Measurements from ENCODE around the gene AHCTF1.
A peak's percentile ranks its signal among the peaks of the same experiment; 100 is the strongest.
"Not testable (repeated sequence)": the region's sequence is repeated elsewhere in the genome, so short reads cannot be mapped to it uniquely, and the experiment has no call there.

The AHCTF1 gene

DNA sequence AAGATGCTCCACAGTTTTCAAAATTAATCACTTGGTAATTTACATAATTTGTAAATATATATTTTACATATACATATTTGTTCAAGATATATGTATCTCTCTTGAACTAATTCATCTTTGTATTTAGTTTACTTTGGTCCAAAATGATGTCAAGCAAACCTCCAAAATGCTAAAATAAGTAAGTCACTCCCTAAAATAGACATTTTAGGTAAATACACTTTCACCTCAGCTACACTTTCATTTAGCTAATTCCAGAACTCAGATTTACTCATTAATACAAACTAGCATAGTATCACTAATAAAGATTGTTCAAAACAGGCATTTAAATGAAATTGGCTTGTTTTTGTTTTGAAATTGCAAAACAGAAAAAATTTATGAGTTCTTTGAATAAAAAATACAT, 40.6 kb downstream of the AHCTF1 start:
- Mint-ChIP-seq H3K36me3 (peaks cover 32% of the 10 kb centered on the region), H3K4me3 (no peak overlapping the region), H3K27me3 (no peaks in the 10 kb centered on the region), H3K9me3 (no peaks in the 10 kb centered on the region), H3K4me1 (no peaks in the 10 kb centered on the region), H3K27ac (no peak overlapping the region)
- no peak for DNase-seq (ENCODE audit: low spot score in 2 of 2)
- ATAC-seq (ENCODE audit: low read depth): no peak

- no peaks in the 10 kb centered on the region for H3K9me3 Mint-ChIP-seq
- ATAC-seq (ENCODE audit: low read depth): no peak
- no peaks in the 10 kb centered on the region for H3K27me3 Mint-ChIP-seq
- DNase-seq (ENCODE audit: low spot score in 2 of 2): no peak
- peaks cover 21% of the 10 kb centered on the region for H3K36me3 Mint-ChIP-seq
- H3K4me3 Mint-ChIP-seq: no peak overlapping the region
- no peaks in the 10 kb centered on the region for H3K4me1 Mint-ChIP-seq
- H3K27ac Mint-ChIP-seq: no peak overlapping the region
These were observed 43.2 kb downstream of the AHCTF1 start for GRCh38 chr1:246888522-246888921.

DNA sequence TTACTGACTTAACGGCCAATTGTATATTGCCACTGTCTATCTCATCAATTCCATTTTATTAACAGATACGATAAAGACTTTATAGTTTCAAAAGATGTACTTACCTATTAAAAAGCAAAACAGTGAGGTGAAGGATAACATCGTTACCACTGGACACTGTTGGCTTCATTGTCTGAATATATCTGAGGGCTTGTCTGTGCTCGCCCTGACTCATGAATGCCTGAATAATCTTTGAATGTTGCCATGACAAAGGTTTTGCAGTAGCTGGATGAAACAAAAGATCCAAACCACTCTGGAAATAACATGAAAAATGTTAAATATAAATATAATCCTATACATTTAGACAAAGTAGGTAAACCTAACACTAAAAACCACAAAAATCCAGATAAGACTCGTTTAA, 46.4 kb downstream of the AHCTF1 start:
- H3K27ac Mint-ChIP-seq: not testable (repeated sequence)

DNA sequence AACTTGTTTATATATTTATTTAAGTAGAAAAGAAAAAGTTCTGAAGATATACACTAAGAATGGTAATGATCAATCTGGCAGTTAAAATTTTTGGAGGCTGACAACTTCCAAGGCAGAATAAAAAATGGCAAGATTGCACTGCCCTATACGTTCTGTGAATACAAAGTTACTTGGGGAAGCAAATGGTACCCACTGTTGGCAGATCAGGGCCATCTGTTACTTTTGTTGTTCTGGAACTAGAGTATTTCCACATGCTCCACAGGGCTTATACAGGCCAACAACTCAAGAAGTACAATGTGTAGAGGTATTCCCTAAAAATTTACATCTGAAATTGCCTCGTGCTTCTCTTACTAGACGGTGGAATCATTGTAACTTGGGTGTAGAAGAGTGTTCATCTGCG, 53.2 kb downstream of the AHCTF1 start:
- no peaks in the 10 kb centered on the region for H3K4me1 Mint-ChIP-seq
- no peaks in the 10 kb centered on the region for H3K27me3 Mint-ChIP-seq
- no peaks in the 10 kb centered on the region for H3K9me3 Mint-ChIP-seq
- ATAC-seq (ENCODE audit: low read depth): no peak
- no peak for DNase-seq (ENCODE audit: low spot score in 2 of 2)
- no peak overlapping the region for H3K4me3 Mint-ChIP-seq
- H3K27ac Mint-ChIP-seq: no peak overlapping the region
- peaks cover 35% of the 10 kb centered on the region for H3K36me3 Mint-ChIP-seq

More for the DNA sequence above, 46.4 kb downstream of the AHCTF1 start:
- DNase-seq (ENCODE audit: low spot score in 2 of 2); H3K27me3 Mint-ChIP-seq; H3K4me3 Mint-ChIP-seq; ATAC-seq (ENCODE audit: low read depth); H3K4me1 Mint-ChIP-seq; H3K9me3 Mint-ChIP-seq: not testable (repeated sequence)
- H3K36me3 Mint-ChIP-seq: peaks cover 22% of the 10 kb centered on the region

- H3K27ac Mint-ChIP-seq: no peak overlapping the region
- DNase-seq (ENCODE audit: low spot score in 2 of 2) (no peak), ATAC-seq (ENCODE audit: low read depth) (no peak)
- H3K27me3 Mint-ChIP-seq: no peaks in the 10 kb centered on the region
- no peaks in the 10 kb centered on the region for H3K9me3 Mint-ChIP-seq
- H3K4me3 Mint-ChIP-seq: no peak overlapping the region
- H3K36me3 Mint-ChIP-seq: peaks cover 40% of the 10 kb centered on the region
- H3K4me1 Mint-ChIP-seq: no peaks in the 10 kb centered on the region
These were observed 55.3 kb downstream of the AHCTF1 start for GRCh38 chr1:246876431-246876830.

GRCh38 chr1:246875041-246876026, 56.4 kb downstream of the AHCTF1 start:
- Mint-ChIP-seq H3K4me1 (no peaks in the 10 kb centered on the region), H3K9me3 (no peaks in the 10 kb centered on the region), H3K27me3 (no peaks in the 10 kb centered on the region), H3K4me3 (no peak overlapping the region), H3K36me3 (peaks cover 38% of the 10 kb centered on the region), H3K27ac (peak overlapping the region; percentile 56)
- ATAC-seq (ENCODE audit: low read depth) (no peak), DNase-seq (ENCODE audit: low spot score in 2 of 2) (no peak)

GRCh38 chr1:246865921-246866320, 65.8 kb downstream of the AHCTF1 start:
- no peak for ATAC-seq (ENCODE audit: low read depth)
- Mint-ChIP-seq H3K36me3 (peaks cover 22% of the 10 kb centered on the region), H3K4me3 (no peak overlapping the region), H3K27ac (no peak overlapping the region), H3K27me3 (no peaks in the 10 kb centered on the region), H3K9me3 (no peaks in the 10 kb centered on the region), H3K4me1 (peaks cover 3% of the 10 kb centered on the region)
- DNase-seq (ENCODE audit: low spot score in 2 of 2): no peak

- not testable (repeated sequence) for H3K9me3 Mint-ChIP-seq; H3K4me1 Mint-ChIP-seq; ATAC-seq (ENCODE audit: low read depth); H3K4me3 Mint-ChIP-seq; DNase-seq (ENCODE audit: low spot score in 2 of 2); H3K27ac Mint-ChIP-seq; H3K27me3 Mint-ChIP-seq
- H3K36me3 Mint-ChIP-seq: peaks cover 18% of the 10 kb centered on the region
These were observed 68.0 kb downstream of the AHCTF1 start for GRCh38 chr1:246863791-246864190.

- ATAC-seq (ENCODE audit: low read depth): no peak
- H3K27me3 Mint-ChIP-seq: no peaks in the 10 kb centered on the region
- H3K4me3 Mint-ChIP-seq: no peak overlapping the region
- no peak for DNase-seq (ENCODE audit: low spot score in 2 of 2)
- no peak overlapping the region for H3K27ac Mint-ChIP-seq
- H3K36me3 Mint-ChIP-seq: peaks cover 32% of the 10 kb centered on the region
- peaks cover 2% of the 10 kb centered on the region for H3K4me1 Mint-ChIP-seq
- no peaks in the 10 kb centered on the region for H3K9me3 Mint-ChIP-seq
These were observed 71.3 kb downstream of the AHCTF1 start for GRCh38 chr1:246860401-246860800.

DNA sequence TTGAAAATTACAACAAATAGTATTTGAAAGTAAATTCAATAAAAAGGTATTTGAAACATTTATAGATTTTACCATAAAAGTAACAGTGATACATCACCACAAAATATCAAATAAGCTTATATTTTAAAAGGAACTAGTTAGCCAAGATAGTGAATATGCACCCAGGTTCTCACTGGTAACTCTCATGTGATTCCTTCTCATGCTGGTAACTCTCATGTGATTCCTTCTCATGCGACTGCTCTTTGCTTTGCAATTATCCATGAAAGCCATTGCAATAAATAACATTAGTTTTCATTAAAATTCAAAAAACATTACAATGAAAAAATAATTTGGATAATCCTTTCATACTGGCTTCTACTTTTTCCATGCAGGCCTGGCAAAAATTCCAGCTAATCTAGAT, 75.4 kb downstream of the AHCTF1 start:
- H3K9me3 Mint-ChIP-seq: no peaks in the 10 kb centered on the region

GRCh38 chr1:246850640-246851039, 81.1 kb downstream of the AHCTF1 start:
- DNase-seq (ENCODE audit: low spot score in 2 of 2); H3K27ac Mint-ChIP-seq; H3K27me3 Mint-ChIP-seq; H3K4me3 Mint-ChIP-seq; H3K9me3 Mint-ChIP-seq; H3K4me1 Mint-ChIP-seq; ATAC-seq (ENCODE audit: low read depth): not testable (repeated sequence)
- H3K36me3 Mint-ChIP-seq: peaks cover 42% of the 10 kb centered on the region

More for the DNA sequence above, 75.4 kb downstream of the AHCTF1 start:
- peaks cover 44% of the 10 kb centered on the region for H3K36me3 Mint-ChIP-seq
- no peak overlapping the region for H3K27ac Mint-ChIP-seq
- no peak for ATAC-seq (ENCODE audit: low read depth)
- no peak for DNase-seq (ENCODE audit: low spot score in 2 of 2)
- H3K4me1 Mint-ChIP-seq: no peaks in the 10 kb centered on the region
- H3K4me3 Mint-ChIP-seq: no peak overlapping the region
- H3K27me3 Mint-ChIP-seq: no peaks in the 10 kb centered on the region

- Mint-ChIP-seq H3K36me3 (peaks cover 15% of the 10 kb centered on the region), H3K27ac (no peak overlapping the region)
These were observed 87.9 kb downstream of the AHCTF1 start for GRCh38 chr1:246843876-246844275.

DNA sequence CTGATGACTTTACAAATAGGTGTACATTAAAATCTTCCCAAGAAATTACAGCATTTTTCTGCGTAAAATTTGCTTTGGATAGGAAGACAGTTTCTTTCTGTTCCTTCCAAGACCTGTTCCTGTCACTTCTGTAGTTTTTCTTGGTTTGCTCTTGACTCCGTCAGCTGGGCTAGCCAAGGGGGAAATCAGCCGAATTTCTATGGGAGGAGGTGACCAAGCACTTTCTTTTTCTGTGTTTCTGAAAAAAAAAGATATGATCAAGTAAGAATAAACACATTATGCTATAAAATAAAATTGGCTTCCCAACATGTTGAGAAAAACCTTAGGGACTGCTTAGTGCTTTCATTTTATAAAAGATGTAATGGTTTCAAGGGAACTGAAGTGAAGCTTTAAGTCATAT, 91.0 kb downstream of the AHCTF1 start:
- H3K36me3 Mint-ChIP-seq; DNase-seq (ENCODE audit: low spot score in 2 of 2); ATAC-seq (ENCODE audit: low read depth); H3K27ac Mint-ChIP-seq; H3K4me3 Mint-ChIP-seq; H3K27me3 Mint-ChIP-seq; H3K9me3 Mint-ChIP-seq; H3K4me1 Mint-ChIP-seq: not testable (repeated sequence)

More at GRCh38 chr1:246843876-246844275, 87.9 kb downstream of the AHCTF1 start:
- no peaks in the 10 kb centered on the region for H3K27me3 Mint-ChIP-seq
- ATAC-seq (ENCODE audit: low read depth) (no peak), DNase-seq (ENCODE audit: low spot score in 2 of 2) (no peak)
- H3K4me3 Mint-ChIP-seq: no peak overlapping the region
- H3K4me1 Mint-ChIP-seq: no peaks in the 10 kb centered on the region
- H3K9me3 Mint-ChIP-seq: no peaks in the 10 kb centered on the region

DNA sequence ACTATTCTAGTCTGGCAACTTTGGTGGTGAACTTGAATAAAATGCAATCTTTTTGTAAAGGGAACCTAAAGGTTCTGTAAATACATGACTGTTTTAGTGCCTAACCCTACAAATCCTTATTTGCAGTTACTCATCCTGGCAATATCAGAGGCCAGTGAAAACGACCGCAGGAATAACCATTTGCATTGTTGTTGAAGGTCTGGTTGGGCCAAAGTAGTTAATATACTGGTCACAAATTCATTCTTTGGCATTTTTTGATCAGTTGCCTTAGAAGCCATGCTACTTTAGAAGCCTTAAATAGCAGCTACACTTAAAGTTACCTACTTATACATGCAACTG, 93.7 kb downstream of the AHCTF1 start:
- Mint-ChIP-seq H3K4me1 (peaks cover 7% of the 10 kb centered on the region), H3K4me3 (no peak overlapping the region), H3K27me3 (peaks cover 4% of the 10 kb centered on the region), H3K36me3 (peaks cover 7% of the 10 kb centered on the region), H3K9me3 (no peaks in the 10 kb centered on the region), H3K27ac (no peak overlapping the region)
- no peak for ATAC-seq (ENCODE audit: low read depth)
- DNase-seq (ENCODE audit: low spot score in 2 of 2): no peak
